ENCODE results near the gene TMEM106C.
"Not testable (repeated sequence)": the region's sequence is repeated elsewhere in the genome, so short reads cannot be mapped to it uniquely, and the experiment has no call there.

Gene TMEM106C

DNA sequence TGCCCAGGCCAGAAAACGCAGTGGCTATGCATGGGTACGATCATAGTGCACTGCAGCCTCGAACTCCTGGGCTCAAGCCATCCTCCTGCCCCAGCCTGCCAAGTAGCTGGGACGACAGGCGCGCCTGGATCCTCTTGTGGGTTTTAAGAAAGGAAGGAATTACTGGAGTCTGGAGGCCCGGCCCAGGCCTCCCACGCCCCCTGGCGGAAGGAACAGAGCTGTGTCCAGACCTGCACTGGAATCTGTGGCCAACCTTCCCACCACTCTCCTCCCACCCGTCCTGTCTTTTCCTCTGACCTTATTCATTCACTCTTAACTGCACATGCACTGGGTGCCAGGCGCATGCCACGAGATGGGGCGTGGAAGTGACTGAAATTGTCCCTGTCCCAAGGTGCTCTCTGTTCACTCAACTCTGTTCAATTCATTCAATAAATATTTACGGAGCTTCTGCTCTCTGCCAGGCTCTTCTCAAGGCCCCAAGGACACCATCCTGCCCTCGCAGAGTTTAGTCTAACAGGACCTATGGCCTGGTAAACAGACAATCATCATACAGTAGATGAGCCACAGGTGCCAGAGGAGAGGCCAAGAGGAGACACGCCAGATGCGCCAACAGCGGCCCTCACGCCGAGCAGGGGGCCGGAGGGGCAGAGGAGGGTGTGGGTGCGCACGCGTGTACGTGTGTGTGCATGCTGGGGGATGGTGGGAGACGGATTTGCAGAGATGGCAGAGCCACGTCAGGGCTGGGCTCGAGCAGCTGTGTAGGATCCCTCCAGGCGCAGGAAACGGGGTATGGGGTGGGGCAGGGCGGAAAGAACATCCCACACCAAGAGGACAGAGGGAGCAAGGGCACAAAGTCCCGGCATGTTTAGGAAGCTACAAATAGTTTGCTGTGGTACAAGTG lies 13.7 kb upstream of the TMEM106C start:
- DNase-seq (ENCODE audit: low read depth): peak; percentile 82

DNA sequence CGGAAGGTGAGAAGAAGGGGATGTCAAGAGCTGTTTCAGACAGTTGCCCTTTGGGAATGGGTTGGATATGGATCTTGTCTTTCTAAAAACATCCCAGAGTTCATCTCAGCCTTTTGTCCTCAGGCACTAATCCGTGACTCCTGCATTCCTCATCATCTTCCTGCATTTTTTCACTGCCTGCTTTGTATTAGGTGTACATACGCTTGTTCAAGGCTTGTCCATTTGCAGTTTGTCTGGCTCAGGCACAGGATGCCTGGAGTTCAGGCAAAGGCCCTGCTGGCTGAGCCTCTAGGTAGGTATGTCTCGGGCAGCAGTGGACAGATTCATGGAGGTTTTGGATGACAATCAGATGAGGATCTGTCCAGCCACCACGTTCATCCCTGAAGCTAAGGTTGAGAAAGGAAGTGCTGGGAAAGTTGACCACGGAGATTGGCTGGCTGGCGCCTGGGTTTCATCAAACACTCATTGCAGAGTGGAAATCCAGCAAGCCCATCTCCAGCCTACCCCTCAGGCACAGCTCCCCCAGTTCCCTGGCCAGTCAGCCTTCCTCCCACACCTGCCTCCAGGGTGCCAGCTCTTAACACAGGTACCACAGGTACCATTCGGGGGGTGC lies 12.4 kb upstream of the TMEM106C start:
- DNase-seq (ENCODE audit: low read depth): peak; percentile 76

DNA sequence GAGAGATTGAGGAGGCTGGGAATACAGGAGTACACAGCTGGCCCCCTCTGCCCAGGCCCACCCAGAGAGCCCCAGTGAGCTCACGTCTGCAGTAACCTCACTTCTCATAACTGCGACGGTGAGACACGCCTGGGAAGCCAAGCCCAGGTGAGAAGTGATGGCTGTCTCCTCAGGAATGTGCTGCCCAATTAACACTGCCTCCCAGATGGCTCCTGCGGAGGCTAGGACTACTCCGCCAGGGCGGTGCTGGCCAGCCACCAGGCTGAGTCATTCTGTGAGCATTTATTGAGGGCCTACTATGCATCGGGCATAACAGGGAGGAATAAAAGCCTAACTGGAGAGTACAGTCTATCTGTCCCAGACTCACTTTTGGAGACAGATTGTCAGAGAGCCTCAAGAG lies 9.3 kb upstream of the TMEM106C start:
- DNase-seq (ENCODE audit: low read depth): no peak

DNA sequence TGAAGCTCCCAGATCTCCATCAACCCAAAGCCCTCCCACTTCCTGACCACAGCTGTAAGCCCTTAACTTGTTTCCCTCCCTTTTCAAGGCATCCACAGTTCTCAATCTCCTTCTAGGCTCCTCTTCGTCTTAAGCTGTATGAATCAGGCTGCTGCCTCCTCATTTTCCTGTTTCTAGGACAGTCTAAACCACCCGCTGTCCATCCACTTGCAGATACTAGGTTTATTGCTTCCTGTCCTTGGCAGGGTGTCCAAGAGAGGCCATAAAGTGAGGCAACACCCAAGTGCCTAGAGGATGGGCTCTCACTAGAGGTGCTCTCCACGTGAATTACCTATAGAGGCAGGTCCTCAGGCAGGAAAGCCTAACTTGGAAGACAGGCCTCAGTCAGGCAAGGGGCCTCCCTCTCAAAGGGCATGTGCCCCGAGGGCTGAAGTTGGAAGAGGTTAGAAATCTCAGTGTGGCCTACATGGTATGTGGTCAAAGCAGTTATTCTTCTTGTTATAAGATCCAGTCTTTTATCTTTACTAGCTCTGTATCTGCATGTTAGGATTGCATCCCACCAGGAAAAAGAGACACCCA lies 8.8 kb upstream of the TMEM106C start:
- no peak for DNase-seq (ENCODE audit: low read depth)

DNA sequence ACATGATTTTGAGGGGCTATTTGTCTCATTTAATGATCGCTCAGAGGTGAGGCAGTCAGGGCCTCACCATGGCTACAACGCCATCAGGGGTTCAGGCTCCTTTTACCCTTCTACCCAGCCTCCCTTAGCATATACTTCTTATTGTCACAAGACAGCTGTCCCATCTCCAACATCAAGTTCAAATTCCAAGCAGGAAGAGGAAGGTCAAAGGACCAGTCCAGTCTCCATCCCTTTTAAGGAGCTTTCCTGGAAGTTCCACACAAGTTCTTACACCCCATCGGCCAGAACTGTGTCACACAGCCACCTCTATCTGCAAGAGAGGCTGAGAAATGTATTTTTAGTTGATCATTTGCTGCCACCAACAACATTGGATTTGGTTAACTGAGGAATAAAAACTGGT lies 8.3 kb upstream of the TMEM106C start:
- no peak for DNase-seq (ENCODE audit: low read depth)

DNA sequence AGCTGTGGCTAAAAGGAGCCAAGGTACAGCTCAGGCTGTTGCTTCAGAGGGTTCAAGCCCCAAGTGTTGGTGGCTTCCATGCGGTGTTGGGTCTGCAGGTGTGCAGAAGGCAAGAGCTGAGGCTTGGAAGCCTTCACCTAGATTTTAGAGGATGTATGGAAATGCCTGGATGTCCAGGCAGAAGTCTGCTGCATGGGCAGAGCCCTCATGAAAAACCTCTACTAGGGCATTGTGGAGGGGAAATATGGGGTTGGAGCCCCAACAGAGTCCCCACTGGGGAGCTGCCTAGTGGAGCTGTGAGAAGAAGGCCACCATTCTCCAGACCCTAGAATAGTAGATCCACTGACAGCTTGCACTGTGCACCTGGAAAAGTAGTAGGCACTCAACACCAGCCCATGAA lies 5.7 kb upstream of the TMEM106C start:
- DNase-seq (ENCODE audit: low read depth): not testable (repeated sequence)

DNA sequence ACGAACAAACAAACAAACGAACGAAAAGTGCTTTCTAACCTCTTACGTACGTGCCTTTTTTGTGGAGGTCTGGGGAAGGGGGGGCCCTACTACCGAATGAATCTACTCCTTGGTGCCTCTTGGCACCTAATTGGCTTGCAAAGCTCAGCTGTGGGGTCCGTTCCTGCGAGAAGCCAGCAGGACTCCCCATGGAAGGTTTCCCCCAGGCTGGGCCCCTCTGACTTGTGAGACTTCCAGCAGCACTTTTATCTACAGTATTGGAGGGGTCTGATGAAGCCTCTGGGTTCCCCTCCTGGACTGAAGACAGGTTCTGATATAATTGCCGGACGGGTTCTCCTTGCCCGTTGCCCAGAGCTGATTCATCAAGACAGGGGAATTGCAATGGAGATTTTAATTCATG lies 1.2 kb upstream of the TMEM106C start:
- no peak for DNase-seq (ENCODE audit: low read depth)

DNA sequence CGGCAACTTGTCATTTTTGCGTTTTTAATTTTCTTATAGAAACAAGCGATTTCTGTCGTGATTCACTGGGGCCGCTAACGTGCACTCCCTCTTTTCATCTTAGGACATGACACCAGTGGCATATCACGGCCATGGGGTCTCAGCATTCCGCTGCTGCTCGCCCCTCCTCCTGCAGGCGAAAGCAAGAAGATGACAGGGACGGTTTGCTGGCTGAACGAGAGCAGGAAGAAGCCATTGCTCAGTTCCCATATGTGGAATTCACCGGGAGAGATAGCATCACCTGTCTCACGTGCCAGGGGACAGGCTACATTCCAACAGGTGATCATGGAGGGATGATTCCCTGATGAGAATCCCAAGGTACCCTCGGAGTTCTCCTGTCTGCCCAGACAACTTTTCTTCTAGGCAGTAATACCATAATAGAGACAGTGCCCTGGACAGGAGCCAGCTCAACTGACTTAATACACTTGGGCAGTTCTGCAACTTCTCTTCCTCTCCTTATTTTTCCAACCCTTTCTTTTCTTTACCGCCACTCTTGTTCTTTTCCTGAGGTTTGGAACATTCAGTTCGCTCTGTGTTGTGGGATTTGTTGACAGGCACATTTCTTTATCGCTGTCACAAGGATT lies 821 bp downstream of the TMEM106C start:
- peak; percentile 42 for DNase-seq (ENCODE audit: low read depth)

DNA sequence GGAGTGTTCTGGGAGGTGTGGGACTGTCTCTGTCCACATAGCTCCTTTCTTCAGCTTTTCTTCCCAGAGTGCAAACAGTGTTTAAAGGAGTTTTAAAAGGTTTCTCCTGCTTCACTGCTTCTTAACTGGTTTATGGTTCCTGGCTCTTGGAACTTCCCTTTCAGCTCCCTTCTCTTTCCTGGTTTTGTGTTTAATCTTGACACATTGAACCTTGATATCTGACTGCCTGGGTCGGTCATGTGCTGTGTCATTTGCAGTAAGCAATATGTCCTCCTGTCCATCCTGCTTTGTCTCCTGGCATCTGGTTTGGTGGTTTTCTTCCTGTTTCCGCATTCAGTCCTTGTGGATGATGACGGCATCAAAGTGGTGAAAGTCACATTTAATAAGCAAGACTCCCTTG lies 2.2 kb downstream of the TMEM106C start:
- DNase-seq (ENCODE audit: low read depth): no peak

DNA sequence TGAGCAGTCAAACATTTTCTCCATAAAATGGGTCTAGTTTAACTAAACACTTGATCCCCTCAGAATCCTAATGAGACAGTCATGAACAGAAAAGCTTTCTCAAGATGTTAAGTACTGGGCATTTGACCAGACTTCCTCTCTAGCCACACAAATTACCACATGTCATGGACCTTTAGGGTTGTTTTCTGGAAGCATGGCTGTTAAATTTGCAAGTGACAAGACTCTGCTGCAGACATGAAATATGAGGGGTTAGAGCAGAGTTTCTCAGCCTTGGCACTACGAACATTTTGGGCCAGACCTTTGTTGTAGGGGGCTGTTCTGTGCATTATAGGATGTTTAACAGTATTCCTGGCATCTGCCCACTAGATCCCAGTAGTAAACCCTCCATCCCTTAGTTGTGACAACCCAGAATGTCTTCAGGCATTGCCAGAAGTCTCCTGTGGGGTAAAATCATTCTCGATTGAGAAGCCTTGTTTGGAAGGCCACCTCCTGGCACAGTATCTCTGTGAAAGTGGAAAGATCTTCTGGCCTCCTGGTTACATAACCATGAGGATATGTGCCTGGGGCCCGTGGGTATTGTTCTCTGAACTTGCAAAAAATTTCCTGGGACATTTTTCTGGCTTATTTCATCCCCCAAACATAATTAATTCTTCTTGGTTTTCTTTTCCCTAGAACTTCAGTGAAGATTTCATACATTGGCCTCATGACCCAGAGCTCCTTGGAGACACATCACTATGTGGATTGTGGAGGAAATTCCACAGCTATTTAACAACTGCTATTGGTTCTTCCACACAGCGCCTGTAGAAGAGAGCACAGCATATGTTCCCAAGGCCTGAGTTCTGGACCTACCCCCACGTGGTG lies 4.3 kb downstream of the TMEM106C start:
- DNase-seq (ENCODE audit: low read depth): no peak

DNA sequence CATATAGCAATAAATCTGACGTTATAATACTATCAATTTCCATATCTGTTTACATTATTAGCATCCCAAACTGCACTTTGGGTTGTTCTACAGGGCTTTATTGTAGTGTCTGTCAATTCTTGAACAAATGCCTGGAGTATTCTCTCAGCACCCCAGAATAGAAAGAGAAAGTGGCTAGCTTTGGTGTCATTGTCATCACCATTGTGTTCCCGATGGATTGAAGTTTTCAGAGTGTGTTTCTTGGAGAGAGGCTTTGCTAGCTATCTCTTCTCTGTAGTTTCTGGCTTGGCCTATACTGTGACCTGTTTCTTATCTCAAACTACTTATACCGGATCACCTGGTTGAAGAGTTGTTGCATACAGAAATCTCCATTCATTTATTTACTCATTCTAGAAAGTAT lies 6.4 kb downstream of the TMEM106C start:
- DNase-seq (ENCODE audit: low read depth): no peak

DNA sequence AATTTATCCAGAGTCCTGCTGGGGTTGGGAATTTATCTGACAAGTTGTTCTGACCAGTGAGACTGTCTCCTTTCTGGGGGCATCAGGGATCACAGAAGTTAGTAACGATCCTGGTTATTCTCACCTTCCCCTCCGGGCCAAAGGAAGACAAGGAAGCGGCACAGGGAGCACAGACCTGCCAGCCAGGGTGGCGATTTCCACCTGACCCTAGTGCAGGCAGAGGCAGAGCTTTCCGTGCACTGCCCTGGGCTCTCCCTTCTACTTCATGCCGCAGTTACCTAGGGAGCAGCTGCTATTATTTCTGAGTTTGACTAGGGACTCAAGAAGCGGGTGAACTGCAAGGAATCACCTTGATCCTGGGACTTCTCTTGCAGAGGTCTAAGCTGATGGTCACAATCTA lies 7.4 kb downstream of the TMEM106C start:
- no peak for DNase-seq (ENCODE audit: low read depth)

DNA sequence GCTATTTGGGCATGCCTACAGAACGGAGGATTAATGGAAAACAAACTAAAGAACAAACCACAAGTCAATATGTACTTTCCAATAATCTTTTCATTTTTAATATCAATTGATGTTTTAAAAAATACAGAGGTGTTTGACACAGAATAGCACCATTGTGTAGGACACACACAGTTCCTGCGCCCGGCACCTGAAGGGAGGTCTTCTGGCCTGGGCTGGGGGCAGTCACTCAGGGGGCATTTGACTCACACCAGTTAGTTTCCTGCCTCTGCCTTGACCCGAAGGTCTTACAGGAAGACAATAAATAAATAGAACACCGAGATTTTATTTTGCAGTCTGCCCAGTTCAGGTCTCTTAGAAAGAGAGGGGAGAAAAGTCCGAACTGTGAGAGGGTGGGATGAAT lies 9.5 kb downstream of the TMEM106C start:
- no peak for DNase-seq (ENCODE audit: low read depth)

DNA sequence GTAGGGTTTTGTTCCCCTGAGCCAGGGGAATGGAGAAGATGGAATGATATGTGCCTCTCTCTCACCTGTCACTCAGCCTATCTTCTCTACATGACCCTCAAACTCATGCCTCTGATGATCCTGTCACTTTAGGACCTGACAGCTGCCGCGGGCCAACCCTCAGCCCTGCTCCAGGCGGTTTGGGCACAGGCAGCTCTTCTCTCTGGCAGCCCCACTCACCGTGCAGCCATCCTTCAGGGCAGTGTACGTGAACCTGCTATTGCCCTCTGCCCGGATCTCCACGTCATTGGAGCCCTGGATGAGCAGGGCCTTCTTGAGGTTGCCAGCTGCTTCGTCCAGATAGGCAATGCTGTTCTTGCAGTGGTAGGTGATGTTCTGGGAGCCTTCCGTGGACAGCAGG lies 10.5 kb downstream of the TMEM106C start:
- DNase-seq (ENCODE audit: low read depth): no peak

DNA sequence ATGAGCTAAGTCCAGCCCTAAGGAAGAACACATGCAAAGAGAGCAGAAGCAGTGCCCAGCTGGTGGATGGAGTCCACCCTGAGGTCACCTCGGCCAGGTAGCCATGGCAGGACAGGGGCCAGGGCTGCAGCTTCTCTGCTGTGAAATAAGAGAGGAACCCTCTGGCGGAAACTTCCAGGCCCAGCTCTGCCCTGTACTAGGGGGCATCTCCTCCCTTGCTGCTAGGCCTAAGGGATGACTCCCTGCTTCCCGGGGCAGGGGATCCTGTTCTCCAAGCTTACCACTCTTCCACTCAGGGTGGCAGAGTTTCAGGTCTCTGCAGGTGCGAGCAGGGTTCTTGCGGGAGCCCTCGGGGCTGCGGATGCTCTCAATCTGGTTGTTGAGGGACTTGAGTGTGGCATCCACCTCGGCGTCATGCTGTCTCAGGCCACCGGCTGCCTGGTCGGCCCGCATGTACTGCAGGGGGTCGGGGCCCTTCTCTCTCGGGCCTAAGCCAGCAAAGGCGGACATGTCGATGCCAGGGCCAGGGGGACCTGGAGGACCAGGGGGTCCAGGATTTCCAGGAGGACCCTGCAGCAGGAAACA lies 11.7 kb downstream of the TMEM106C start:
- DNase-seq (ENCODE audit: low read depth): no peak

DNA sequence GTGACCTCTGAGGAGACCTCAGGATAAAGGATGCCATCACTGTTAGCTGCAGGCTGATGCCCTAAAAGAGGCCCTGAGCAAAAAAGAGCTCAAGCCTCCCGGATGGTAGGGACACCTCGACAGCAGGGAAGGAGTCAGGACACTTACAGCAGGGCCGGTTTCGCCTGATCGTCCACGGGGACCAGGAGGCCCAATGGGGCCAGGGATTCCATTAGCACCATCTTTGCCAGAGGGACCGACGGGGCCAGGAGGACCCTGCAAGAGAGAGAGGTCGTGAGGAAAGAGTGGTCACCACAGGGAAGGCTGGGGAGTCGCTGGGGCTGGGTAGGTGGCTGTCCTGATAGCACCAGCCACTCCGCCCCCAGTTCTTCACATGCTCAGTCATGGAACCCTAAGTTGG lies 12.4 kb downstream of the TMEM106C start:
- DNase-seq (ENCODE audit: low read depth): no peak

DNA sequence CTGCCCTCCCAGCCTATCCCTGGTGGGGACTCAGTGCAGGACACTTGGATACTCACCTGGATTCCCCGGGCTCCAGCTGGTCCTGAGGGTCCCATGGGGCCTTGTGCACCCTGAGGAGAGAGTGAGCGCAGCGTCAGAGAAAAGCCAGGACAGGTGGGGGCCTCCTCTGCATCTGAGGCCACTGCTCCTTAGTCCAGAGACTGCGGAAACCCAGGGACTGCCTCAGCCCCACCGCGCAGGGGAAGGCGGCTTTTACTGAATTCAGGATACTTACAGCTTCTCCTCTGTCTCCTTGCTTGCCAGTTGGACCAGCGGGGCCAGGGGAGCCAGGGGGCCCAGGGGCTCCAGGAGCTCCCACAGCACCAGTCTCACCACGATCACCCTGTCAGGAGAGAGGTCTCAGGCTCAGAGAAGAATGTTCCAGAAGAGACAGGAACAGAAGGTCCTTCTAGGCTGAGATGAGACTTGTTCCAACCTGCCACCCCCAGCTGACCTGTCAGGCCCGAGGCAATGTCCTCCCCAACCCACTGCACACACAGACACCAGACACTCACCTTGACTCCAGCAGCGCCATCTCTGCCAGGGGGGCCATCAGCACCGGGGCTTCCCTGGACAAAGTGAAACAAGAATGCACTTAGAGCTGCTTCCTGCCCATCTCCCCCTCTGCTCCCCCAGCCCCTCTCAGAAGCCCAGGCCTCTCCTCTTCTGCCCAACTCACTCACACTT lies 13.8 kb downstream of the TMEM106C start:
- DNase-seq (ENCODE audit: low read depth): no peak

DNA sequence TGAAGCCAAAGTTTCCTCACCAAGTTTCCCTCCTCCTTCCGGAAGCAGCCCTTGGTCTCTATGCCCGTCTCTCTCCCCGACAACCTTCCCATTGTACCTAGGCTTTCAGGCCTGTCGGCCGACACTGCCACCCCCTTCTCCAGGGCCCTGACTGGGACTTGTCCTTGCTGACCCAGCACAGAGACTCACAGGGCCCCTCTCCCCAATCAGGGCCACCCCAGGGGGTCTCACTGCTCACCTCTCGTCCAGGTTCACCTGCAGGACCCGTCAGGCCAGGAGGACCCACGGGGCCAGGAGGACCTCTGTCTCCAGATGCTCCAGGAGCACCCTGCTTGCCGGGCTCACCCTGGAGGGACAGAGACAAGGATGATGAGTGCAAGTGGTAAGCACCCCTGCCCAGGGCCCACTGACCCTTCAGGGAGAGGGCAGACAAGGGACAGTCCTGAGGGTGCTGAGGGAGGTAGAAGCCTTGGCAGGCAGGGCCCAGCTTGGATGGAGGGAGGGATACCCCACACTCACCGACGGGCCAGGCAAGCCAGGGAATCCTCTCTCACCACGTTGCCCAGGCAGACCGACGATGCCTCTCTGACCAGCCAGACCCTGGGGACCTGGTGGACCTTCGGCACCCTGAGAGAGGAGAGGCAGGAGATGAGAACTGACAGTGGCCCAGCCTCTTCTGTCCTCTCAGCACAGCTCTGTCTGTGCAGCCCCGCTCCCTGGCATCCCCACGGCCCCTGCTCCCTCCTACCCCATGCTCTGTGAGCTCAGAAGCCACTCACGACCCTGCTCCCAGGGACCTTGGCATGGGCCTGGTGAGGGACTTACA lies 14.6 kb downstream of the TMEM106C start:
- no peak for DNase-seq (ENCODE audit: low read depth)

DNA sequence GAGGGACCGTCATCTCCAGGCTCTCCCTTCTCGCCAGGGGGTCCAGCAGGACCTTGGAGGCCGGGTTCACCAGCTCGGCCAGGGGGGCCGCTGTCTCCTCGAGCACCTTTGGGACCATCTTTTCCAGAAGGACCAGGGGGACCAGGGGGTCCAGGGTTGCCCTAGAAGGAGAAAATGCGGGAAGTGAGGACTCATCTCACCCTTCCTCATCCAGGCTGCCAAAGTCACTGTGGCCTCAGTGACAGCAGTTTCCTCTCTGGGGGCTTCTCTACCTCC lies 15.1 kb downstream of the TMEM106C start:
- no peak for DNase-seq (ENCODE audit: low read depth)

DNA sequence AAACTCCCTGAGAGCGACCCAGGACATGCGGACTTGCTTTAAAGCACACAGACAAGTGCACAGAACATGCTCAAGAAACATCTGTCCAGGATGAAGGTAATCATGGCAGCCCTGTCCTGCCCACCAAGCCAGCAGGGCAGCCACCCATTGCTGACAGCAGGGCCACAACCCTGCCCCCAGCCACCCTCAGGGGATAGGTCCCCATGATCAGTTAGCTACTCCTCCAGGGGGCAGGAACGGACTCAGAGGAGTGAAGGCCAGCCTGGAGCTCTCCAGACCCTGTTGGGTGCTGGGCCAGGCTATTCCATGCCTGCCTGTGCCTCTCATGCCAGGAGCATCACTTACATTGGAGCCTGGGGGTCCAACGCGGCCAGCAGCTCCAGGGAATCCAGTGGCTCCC lies 15.8 kb downstream of the TMEM106C start:
- DNase-seq (ENCODE audit: low read depth): no peak
